ENCODE data around the gene HOXC9.

DNA sequence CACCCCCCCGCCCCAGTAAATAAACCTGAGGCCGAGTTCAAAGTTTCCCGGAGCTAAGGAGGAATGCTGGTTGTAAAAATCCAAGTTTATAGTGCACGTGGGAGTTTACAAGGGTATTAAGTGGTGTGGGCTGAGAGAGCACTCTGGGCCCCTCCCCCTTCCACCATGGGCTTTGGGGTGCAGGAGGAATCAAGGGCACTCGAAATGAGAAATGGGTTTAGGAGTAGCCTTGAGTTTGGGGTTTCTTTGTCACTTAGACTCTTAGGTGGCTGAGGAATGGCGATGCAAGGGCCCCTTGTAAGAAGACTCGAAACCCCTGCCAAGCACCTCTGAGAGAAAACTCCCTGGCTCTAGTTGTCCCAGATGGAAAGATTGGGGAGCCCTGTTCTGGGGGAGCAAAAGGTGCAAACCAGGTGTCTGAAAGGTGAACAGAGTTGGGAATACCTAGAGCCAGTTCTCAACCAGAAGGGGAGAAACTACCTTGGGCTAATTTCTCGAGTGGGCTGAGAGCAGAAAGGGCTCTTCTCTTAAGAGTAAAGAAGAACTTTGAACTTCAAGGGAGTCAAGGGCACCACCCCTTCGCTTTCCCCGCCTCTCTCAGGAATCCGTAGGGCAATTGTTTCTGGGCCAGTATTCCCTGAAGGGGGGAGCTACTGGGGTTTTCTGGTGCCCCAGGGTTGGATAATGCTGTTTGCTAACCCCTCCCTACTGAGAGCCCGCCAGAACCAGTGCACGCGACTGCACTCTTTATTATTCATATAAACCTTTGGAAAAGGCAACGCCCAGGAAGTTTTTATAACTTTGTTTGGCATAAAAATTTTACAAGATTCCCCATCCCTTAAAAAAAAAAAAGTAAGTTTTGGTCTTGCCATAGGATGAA lies 21.2 kb upstream of the HOXC9 start:
- TF ChIP-seq, protein P1, sequence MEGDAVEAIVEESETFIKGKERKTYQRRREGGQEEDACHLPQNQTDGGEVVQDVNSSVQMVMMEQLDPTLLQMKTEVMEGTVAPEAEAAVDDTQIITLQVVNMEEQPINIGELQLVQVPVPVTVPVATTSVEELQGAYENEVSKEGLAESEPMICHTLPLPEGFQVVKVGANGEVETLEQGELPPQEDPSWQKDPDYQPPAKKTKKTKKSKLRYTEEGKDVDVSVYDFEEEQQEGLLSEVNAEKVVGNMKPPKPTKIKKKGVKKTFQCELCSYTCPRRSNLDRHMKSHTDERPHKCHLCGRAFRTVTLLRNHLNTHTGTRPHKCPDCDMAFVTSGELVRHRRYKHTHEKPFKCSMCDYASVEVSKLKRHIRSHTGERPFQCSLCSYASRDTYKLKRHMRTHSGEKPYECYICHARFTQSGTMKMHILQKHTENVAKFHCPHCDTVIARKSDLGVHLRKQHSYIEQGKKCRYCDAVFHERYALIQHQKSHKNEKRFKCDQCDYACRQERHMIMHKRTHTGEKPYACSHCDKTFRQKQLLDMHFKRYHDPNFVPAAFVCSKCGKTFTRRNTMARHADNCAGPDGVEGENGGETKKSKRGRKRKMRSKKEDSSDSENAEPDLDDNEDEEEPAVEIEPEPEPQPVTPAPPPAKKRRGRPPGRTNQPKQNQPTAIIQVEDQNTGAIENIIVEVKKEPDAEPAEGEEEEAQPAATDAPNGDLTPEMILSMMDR (IDR thresholded peaks at IDR 0.05) = no peak
- TF ChIP-seq POLR2A (IDR thresholded peaks at IDR 0.05) = no peak
